Neural cell (in vitro differentiated cells): ENCODE results near the gene ANKRD33B. TPM values are rescaled to one million over a fixed set of nuclear protein-coding genes. Genes with fewer than 3 reads are reported as not detected.

Experiments
- H2AFZ ChIP-seq: fragments of 200-600, 300-800 bp; sonication (generic), shearing (Covaris generic); 2 replicates; pipeline ENCODE4 v1.6.0; 2014; ENCODE audit warnings: low read depth, mild to moderate bottlenecking, antibody characterized with exemption, low read length, moderate library complexity
- H3F3A ChIP-seq: fragments of 200-600 bp; shearing (Covaris generic); 2 replicates; pipeline ENCODE4 v1.6.1; 2016; ENCODE audit warnings: mild to moderate bottlenecking, moderate library complexity, mixed read lengths, antibody characterized with exemption, low read length; ENCODE audit not compliant: insufficient read depth, poor library complexity, severe bottlenecking
- H3K27ac ChIP-seq: fragments of 200-600, 300-800 bp; sonication (generic), shearing (Covaris generic); 2 replicates; pipeline ENCODE4 v1.5.1; 2014; ENCODE audit warnings: mild to moderate bottlenecking, low read length, moderate library complexity
- H3K27me3 ChIP-seq: fragments of 300-800, 200-600 bp; sonication (generic), shearing (Covaris generic); 2 replicates; pipeline ENCODE4 v1.6.0; 2014; ENCODE audit warnings: mild to moderate bottlenecking, low read depth, low read length, moderate library complexity; ENCODE audit not compliant: insufficient read depth
- H3K36me3 ChIP-seq: fragments of 300-800, 200-600 bp; sonication (generic), shearing (Covaris generic); 2 replicates; pipeline ENCODE4 v1.5.1; 2014; ENCODE audit warnings: mild to moderate bottlenecking, antibody characterized with exemption, low read length, moderate library complexity; ENCODE audit not compliant: insufficient read depth
- H3K4me2 ChIP-seq: fragments of 300-800, 200-600 bp; sonication (generic), shearing (Covaris generic); 2 replicates; pipeline ENCODE4 v1.6.0; 2014; ENCODE audit warnings: mild to moderate bottlenecking, low read length
- H3K4me3 ChIP-seq: fragments of 300-800, 200-600 bp; sonication (generic), shearing (Covaris generic); 2 replicates; pipeline ENCODE4 v1.5.1; 2014; ENCODE audit warnings: mild to moderate bottlenecking, low read length, moderate library complexity
- H3K79me2 ChIP-seq: fragments of 200-600 bp; shearing (Covaris generic); replicated peaks from 2 replicates; pipeline ENCODE4 v1.6.0; 2014; ENCODE audit warnings: mild to moderate bottlenecking, low read length, moderate library complexity; ENCODE audit not compliant: insufficient read depth
- H3K9ac ChIP-seq: fragments of 300-800, 200-600 bp; sonication (generic), shearing (Covaris generic); 2 replicates; pipeline ENCODE4 v1.6.1; 2016; ENCODE audit warnings: mild to moderate bottlenecking, low read length, mixed read lengths
- H3K9me2 ChIP-seq: fragments of 200-600 bp; shearing (Covaris generic); 2 replicates; pipeline ENCODE4 v1.6.1; 2016; ENCODE audit warnings: mild to moderate bottlenecking, low read length, mixed read lengths; ENCODE audit not compliant: insufficient read depth
- H3K9me3 ChIP-seq: fragments of 200-600, 300-800 bp; sonication (generic), shearing (Covaris generic); 2 replicates; pipeline ENCODE4 v1.6.1; 2016; ENCODE audit warnings: mild to moderate bottlenecking, mixed run types, low read length, moderate library complexity, mixed read lengths
- H4K20me1 ChIP-seq: fragments of 200-600 bp; shearing (Covaris generic); 2 replicates; pipeline ENCODE4 v1.6.1; 2016; ENCODE audit warnings: mild to moderate bottlenecking, mixed run types; ENCODE audit not compliant: insufficient read depth
- CTCF ChIP-seq: fragments of 450-650 bp; IDR thresholded peaks from 2 replicates; pipeline ENCODE4 v1.5.1; 2014; ENCODE audit warnings: antibody characterized with exemption, mild to moderate bottlenecking, moderate library complexity; ENCODE audit not compliant: poor library complexity, severe bottlenecking
- EP300 ChIP-seq: fragments of 450-650 bp; conservative IDR thresholded peaks from 2 replicates; pipeline ENCODE4 v1.6.1; 2014; ENCODE audit warnings: antibody characterized with exemption, mild to moderate bottlenecking, moderate library complexity; ENCODE audit not compliant: poor library complexity, severe bottlenecking
- EZH2 ChIP-seq: fragments of 200-600, 300-800 bp; shearing (Covaris generic), sonication (generic); IDR thresholded peaks from 2 replicates; pipeline ENCODE4 v1.6.1; 2014; ENCODE audit warnings: antibody characterized with exemption, low read length, borderline replicate concordance, mild to moderate bottlenecking; ENCODE audit not compliant: insufficient read depth, poor library complexity, severe bottlenecking
- MXI1 ChIP-seq: fragments of 450-650 bp; conservative IDR thresholded peaks from 2 replicates; pipeline ENCODE4 v1.6.1; 2014; ENCODE audit warnings: antibody characterized with exemption, mild to moderate bottlenecking; ENCODE audit not compliant: poor library complexity, severe bottlenecking
- POLR2AphosphoS5 ChIP-seq: IDR thresholded peaks from 2 replicates; pipeline ENCODE4 v1.6.1; 2012
- RAD21 ChIP-seq: fragments of 450-650 bp; conservative IDR thresholded peaks from 2 replicates; pipeline ENCODE4 v1.6.1; 2014; ENCODE audit warnings: antibody characterized with exemption, mild to moderate bottlenecking, moderate library complexity
- SMC3 ChIP-seq: fragments of 450-650 bp; conservative IDR thresholded peaks from 2 replicates; pipeline ENCODE4 v1.6.1; 2014; ENCODE audit warnings: antibody characterized with exemption, mild to moderate bottlenecking, moderate library complexity; ENCODE audit not compliant: poor library complexity
- TAF1 ChIP-seq: IDR thresholded peaks from 2 replicates; pipeline ENCODE4 v1.6.1; 2012; ENCODE audit warnings: low read depth
- polyA plus RNA-seq: library from polyadenylated mRNA; depleted of rRNA; stranded (reverse); fragments of >200 nt; gene quantifications from 2 replicates; pipeline ENCODE4 v1.2.3, GENCODE V29; 2014
- TF ChIP-seq, protein P1 (sequence below): IDR thresholded peaks from 2 replicates; pipeline ENCODE4 v1.6.1; 2012; ENCODE audit warnings: borderline replicate concordance

ANKRD33B gene
- polyA plus RNA-seq, 1 donor from 2014 or later = not detected

DNA sequence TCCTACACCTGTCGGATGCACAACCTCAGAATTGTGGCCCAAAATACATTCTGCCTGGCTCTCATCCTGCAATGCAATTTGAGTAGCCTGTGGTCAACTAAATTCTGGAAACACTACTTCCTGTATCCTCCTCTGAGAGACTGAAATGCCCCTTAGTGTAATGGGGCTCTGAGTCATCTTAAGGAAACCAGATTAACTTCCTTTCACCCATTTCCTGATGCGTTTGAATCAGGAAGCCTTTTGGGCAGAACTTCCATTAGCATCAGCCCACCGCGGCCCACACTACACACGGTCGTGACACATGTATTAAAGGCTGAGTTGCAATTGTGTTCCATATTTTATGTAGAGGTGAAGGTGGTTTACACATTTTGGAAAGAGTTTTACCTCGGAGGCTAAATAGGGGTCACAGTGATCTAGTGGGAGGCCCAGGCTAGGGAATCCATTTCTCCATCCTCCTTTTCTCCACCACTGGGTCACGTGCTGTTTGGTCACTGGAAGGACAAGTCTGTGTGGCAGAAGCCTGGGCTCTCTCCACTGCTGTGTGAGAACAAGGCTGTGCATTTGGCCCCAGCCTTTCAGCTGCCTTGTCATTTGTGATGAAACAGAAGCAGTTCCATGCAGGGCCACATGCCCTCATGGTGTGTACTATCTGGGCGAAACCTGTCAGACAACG is 141.2 kb downstream of the ANKRD33B start:
- H3K9ac ChIP-seq = no peak overlapping the region
- no peaks in the 10 kb centered on the region for H3K36me3 ChIP-seq
- no peaks in the 10 kb centered on the region for H4K20me1 ChIP-seq
- no peaks in the 10 kb centered on the region for H3K79me2 ChIP-seq
- no peaks in the 10 kb centered on the region for H3K9me2 ChIP-seq
- H3K27me3 ChIP-seq = no peaks in the 10 kb centered on the region
- no peak overlapping the region for H3K27ac ChIP-seq
- no peaks in the 10 kb centered on the region for H3K9me3 ChIP-seq
- H2AFZ ChIP-seq = no peak overlapping the region
- TF ChIP-seq SMC3 (no peak), MXI1 (no peak), EZH2 (no peak), RAD21 (no peak), POLR2AphosphoS5 (no peak), TAF1 (no peak), EP300 (no peak)
- TF ChIP-seq, protein P1, sequence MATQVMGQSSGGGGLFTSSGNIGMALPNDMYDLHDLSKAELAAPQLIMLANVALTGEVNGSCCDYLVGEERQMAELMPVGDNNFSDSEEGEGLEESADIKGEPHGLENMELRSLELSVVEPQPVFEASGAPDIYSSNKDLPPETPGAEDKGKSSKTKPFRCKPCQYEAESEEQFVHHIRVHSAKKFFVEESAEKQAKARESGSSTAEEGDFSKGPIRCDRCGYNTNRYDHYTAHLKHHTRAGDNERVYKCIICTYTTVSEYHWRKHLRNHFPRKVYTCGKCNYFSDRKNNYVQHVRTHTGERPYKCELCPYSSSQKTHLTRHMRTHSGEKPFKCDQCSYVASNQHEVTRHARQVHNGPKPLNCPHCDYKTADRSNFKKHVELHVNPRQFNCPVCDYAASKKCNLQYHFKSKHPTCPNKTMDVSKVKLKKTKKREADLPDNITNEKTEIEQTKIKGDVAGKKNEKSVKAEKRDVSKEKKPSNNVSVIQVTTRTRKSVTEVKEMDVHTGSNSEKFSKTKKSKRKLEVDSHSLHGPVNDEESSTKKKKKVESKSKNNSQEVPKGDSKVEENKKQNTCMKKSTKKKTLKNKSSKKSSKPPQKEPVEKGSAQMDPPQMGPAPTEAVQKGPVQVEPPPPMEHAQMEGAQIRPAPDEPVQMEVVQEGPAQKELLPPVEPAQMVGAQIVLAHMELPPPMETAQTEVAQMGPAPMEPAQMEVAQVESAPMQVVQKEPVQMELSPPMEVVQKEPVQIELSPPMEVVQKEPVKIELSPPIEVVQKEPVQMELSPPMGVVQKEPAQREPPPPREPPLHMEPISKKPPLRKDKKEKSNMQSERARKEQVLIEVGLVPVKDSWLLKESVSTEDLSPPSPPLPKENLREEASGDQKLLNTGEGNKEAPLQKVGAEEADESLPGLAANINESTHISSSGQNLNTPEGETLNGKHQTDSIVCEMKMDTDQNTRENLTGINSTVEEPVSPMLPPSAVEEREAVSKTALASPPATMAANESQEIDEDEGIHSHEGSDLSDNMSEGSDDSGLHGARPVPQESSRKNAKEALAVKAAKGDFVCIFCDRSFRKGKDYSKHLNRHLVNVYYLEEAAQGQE = no peak
- no peak overlapping the region for H3K4me3 ChIP-seq
- H3F3A ChIP-seq = no peaks in the 10 kb centered on the region
- H3K4me2 ChIP-seq = no peak overlapping the region

GRCh38 chr5:10705747-10706146 is 141.9 kb downstream of the ANKRD33B start:
- Histone ChIP-seq H3F3A (no peaks in the 10 kb centered on the region), H3K9ac (no peak overlapping the region), H3K79me2 (no peaks in the 10 kb centered on the region), H3K36me3 (no peaks in the 10 kb centered on the region), H3K4me3 (no peak overlapping the region), H3K9me3 (no peaks in the 10 kb centered on the region), H3K9me2 (no peaks in the 10 kb centered on the region), H3K27me3 (no peaks in the 10 kb centered on the region), H3K27ac (no peak overlapping the region), H3K4me2 (no peak overlapping the region), H2AFZ (no peak overlapping the region), H4K20me1 (no peaks in the 10 kb centered on the region)
- TF ChIP-seq EZH2 (no peak), CTCF (no peak), TAF1 (no peak), MXI1 (no peak)
- TF ChIP-seq, protein P1 = no peak
